GM21529 (cell line): Measurements from ENCODE around the gene CFAP90.

Experiments used
- ATAC-seq: cut with Tn5 transposase; IDR thresholded peaks from one replicate; pipeline ENCODE4 v1.9.1; 2021; ENCODE audit not compliant: unreplicated experiment

CFAP90 gene

DNA sequence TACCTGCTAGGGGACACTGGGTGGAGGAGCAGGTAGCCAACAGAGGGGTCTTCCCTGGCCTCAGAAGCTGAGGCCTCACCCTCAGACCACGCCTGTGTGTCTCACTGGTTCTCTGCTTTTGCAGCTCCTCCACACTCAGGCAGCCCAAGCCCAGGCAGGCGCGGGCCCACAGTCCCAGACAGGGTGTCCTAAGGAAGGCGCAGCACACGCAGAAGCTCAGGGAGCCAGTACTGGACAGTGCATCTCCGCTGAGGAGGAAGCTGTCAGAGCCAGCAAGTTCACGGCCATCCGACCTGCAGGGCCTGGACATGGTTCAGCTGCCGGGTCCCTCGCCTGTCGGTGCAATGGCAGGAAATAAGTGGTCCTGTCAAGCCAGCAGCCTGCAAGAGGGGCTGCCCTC is 25.3 kb downstream of the CFAP90 start:
- no peak for ATAC-seq

DNA sequence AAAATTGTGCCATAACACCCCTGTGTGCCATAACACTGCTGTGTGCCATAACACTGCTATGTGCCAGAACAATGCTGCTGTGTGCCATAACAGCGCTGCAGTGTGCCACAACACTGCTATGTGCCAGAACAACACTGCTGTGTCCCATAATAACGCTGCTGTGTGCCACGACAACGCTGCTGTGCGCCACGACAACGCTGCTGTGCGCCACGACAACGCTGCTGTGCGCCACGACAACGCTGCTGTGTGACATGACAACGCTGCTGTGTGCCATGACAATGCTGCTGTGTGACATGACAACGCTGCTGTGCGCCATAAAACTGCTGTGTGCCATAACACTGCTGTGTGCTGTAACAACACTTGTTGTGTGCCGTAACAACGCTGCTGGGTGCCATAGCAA is 25.9 kb downstream of the CFAP90 start:
- no peak for ATAC-seq

DNA sequence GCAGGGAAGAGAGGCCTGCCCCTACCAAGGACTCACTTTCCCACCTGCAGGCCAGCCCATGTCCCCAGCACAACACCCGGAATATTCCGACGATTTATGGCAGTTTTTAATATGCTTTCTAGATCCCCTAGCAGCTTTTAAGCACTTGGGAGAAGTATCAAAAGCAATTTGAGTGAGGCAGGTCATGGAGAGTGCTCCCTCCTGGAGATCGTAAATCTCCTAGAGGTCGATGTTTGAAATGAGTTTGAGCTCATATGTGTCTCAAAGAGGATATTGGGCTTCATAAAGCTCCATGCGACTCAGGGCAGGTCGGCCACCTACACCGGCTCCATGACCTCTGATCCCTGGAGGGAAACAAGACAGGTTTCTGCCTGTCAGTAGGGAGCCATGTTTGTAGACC is 27.3 kb downstream of the CFAP90 start:
- no peak for ATAC-seq

DNA sequence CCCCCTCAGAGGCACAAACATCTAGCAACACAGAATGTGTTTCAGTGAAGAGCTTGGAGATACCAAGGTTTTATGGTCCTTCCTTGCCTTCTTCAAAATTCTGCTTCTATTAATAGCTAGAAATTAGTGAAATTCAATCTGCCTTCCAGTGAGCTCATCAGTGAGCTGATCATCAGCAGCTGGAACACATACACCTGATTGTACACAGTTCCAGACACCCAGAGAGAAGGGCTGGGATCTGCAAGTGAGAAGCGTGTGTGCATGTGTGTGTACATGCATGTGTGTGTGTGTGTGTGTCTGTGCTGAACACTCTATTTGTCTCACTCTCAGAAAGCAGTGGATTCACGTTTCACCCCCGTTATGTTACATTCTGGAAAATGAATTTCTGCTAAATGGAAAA is 28.5 kb downstream of the CFAP90 start:
- no peak for ATAC-seq

DNA sequence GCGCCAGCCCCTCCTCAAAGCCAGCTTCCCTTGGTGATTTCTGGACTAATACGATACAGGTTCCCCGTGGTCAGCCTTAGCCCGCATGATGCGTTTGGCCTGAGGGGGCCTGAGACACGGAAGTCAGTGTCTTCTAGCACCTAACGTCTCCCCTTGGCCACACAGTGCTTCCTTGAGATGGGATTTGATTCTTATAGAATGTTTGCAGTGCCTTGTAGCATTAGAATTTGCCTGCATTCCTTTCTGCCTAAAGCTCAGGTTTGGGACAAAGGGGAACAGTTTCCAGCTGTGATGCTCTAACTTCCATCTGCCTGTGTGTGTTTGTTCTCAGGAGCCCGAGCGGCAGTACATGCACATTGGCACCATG is 34.4 kb downstream of the CFAP90 start:
- ATAC-seq, result no peak

DNA sequence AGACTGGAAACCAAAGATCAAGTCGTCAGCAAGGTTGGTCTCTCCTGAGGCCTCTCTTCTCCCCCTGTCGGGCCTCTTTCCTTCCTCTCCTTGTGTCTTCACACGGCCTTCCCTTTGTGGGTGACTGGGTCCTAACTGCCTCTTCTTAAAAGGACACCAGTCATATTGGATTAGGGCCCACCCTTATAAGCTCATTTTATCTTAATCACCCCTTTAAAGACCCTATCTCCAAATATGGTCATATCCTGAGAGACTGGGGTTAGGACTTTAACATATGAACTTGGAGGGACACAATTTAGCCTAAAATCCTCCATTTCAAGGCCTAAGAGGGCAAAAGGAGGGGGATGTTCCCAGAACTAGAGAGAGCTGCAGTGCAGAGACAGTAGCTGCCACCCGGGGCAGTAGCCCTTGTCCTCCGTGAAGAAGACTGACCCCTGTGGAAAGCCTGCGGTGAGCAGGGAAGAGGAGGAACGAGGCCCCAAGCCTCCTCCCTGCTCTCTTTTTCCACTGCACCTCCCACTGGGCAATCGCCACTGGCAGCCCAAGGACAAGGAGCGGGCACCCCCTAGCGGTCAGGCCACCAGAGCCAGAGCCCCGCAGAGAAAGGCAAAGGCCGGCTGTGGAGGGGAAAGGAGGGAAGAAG is 34.9 kb downstream of the CFAP90 start:
- ATAC-seq, result peak; percentile 90

DNA sequence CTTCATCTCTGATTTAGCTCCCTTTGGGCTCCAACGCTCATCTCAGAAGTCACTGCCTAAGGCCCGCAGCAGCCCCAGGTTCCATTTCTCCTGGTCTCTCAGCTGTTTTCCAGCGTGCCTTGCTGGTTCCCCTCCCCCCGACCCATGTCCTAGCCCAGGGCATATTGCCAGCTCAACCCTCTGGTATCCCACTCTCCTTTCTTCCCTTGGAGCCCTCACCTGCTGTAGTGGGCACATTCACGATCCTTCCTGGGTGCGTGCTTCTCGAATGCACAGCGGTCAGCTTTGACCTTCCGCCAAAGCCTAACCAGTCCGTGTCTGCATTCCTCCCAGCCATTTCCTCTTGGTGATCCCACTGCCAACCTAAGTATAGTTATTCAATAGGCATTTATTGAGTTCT is 36.1 kb downstream of the CFAP90 start:
- ATAC-seq, result no peak

DNA sequence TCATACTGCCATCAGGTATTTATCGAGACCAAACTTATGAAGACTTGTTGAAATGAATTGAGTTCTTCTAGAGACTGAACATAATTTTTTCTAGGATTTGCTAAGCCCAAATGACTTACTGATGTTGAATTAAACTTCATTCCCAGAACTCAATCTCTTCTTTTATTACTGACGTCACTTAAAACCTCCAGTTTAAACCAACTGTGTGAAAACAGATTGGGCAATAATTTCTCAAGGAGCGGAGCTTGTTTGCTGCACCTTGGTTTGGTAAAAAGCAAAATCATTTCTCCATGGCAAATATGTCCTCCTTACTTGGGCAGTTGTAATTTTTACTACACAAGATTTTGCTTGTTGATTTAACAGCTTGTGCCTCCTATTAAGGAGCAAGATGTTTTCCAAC is 37.4 kb downstream of the CFAP90 start:
- ATAC-seq, result no peak

DNA sequence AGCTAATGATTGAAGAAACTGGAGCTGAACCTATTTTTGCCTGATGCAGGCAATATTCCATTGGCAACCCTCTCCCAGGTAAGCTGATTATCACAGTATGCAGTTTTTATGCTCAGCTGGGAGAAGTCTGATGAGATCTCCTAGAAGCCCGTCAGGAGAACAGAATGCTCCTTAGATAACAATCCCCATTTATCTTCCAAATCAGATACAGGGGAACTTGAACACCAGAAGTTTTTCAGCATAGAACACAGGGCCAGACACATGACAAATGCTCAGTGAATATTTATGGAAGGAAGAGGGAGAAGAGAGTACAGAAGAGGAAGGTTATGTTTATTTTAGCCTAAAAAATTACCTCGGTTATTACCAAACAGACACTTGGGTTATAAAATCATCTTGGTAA is 37.9 kb downstream of the CFAP90 start:
- ATAC-seq, result no peak

DNA sequence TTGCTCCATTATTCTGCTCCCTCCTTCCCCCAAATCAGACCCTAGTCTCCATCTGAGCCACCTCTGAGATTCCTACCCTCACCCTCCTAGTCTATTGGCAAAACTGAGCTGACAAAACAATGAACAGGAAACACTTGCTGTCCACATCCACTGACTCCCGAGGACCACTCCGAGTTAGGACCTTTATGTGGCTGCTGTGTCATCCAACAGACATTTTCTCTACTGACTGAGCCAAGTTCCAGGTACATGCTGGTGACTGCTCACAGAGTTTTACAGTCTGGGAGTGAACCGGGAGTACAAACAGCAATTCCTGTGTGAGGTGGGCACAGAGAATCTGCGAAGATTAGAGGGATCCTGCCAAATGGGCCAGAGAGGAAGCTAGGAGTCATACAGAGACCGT is 39.2 kb downstream of the CFAP90 start:
- no peak for ATAC-seq

DNA sequence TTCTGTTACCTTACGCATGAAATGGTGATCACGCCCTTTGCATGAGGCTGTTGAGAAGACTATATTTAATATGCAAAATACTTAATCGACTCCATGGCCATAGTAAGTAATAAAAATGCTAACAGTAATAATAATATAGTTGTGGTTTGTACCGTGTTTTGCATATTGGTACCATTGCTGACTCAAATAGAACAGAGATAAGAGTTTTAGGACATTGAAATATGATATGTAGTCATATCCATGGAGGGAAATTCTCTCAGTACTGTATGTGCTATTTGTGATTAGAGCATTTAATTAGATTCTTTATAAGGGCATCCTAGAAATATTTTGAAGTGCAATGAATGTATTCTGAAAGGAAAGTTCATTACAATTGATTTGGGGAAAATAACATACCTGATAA is 41.9 kb downstream of the CFAP90 start:
- no peak for ATAC-seq

DNA sequence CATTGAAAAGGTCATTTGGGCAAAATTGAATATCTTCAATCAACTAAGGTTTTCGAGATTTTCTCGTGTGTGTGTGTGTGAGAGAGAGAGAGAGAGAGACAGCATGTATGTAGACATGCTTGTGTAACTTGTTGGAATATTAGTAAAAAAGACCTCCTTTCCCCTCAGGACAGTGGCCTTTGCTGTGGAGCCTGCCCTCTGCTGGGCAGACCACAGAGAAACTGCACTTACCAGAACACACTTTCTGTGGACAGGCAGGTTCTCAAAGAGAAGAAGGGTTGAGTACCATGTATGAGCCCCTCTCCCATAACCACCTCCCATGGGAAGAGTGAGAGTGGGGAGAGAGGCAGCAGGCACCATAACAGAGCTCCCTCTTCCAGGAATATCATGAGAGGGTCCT is 45.6 kb downstream of the CFAP90 start:
- no peak for ATAC-seq

DNA sequence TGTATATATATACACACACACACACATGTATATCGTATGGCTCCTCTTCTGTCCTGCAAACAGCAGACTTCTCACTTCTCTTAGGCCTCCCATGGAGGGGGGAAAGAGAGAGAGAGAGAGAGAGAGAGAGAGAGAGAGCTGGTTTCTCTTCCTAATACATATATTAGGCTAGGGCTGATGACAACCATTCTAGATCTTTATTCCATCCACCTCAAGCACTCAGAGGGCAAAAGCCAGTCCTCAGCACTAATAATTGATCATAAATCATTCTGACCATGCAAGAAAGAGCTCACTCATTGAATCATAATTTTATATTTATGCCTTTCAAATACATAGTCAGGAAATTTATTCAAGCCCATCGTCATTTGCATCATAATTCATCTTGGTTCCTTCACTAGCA is 47.0 kb downstream of the CFAP90 start:
- ATAC-seq, result no peak

DNA sequence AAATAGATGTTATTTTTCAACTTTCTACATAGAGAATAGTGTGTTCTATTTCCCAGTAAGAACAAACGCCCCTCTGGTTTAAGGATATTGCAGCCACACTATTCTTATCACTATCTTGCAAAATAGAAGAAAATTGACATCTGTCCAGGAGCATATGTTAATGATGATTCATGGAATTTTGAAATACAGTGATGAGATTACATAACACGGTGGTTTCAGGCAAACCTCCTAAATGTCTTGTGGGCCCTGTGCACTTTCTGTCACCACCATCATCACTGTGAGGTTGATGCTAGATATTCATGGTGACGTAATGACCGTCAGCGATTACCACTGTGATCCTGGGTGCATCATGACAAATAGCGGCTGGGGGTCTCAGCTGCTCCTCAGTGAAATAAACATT is 48.1 kb downstream of the CFAP90 start:
- no peak for ATAC-seq

DNA sequence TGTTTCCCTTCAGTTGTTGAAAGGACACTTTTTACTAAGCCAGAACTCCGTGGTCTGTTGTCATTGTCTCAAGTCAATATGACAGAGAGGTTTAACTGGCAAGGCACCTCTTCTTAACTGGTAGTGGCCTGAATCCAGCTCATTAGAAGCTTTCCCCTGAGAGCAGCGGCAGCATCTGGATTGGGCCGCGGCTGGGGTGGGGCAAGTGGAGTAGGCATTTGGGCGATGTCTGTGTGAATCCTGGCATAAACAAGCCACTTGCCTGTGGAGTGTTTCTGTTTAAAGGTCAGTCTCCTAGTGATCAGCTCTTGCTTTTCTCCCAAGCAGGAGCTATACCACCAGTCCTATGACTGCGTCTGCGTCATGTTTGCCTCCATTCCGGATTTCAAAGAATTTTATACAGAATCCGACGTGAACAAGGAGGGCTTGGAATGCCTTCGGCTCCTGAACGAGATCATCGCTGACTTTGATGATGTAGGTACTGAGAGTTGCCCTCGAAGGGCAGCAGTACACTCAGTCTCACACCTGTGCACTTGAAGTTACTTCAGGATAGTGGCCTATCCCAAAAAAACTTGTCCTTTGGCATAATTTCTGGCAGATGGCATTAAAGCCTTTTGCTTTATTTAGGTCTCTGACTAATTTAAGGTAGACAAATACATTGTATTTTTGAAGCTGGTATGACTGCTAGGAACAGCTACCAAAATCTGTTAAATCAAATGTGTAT is 48.9 kb downstream of the CFAP90 start:
- ATAC-seq, result no peak

DNA sequence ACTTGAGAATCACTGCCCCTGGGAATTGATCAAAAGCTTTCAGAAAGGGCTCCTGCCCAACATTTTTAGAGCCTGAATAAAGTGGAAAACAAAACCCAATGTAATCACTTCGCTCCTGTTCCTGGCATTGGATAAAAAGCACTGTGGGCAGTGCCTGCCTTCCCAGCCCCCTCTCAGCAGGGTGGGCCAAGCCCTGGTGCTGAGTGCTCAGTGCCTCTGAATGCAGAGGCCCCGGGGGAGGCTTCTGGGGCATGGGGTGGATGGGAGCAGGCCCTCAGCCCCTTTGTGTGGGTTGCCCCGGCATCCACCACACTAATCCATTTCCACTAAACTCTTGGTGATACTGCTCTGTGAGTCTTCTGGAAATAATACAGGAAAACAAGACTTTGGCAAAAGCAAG is 55.6 kb downstream of the CFAP90 start:
- no peak for ATAC-seq

DNA sequence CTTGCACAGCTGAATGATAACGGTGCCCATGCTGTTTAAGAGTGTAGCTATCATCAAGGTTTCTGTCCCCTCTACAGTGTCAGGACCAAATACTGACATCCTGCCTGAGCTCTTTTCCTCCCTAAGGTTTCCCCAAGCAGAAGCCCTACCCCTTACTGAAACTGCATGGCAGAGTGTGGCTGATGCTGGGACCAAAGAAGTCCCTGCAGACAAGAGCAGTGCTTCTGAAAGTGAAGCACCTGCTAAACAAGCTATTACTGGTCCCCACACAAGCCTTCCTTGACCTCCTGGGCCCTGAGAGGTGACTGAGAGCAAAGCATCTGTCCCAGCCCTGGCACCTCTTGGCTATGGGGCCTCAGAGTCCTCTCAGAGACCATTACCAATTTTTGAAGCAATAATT is 56.1 kb downstream of the CFAP90 start:
- ATAC-seq, result peak; percentile 55

DNA sequence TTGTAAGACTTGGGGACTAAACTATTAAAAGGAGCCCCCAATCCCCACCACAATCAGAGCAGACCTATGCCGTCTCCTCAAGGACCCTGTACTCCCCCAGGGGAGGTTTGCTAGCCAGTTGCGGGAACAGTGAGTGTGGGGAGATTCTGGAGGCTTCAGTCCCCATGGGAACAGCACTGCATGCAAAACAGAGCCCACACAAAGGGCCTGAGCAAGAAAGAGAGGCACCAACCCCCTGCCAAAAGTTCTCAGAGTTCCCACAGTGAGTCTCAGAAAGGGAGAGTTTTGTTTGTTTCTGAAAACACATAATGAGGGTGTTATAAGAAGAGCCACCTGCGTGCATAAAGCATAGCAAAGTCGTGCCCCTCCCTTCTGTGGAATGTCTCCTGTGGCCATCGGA is 56.6 kb downstream of the CFAP90 start:
- ATAC-seq, result peak; percentile 91

DNA sequence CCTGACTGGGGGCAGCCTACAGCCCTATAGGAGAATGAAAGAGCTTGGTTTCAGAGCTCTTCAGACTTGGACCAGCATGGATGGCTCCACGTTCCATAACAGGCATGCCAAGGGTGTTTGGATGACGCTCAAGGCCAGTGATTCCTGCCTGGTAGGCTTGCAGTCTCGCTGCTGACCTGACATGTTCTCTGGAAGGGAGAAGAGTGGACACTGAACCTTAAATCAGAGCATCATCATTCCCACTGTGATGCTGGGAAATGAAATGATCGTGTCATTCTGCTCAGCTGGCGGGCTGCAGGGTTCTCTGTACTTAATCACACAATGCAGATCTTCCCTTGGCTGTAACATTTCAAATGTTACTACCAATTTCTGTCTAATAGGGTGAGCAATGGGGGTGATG is 57.0 kb downstream of the CFAP90 start:
- ATAC-seq, result peak; percentile 25

DNA sequence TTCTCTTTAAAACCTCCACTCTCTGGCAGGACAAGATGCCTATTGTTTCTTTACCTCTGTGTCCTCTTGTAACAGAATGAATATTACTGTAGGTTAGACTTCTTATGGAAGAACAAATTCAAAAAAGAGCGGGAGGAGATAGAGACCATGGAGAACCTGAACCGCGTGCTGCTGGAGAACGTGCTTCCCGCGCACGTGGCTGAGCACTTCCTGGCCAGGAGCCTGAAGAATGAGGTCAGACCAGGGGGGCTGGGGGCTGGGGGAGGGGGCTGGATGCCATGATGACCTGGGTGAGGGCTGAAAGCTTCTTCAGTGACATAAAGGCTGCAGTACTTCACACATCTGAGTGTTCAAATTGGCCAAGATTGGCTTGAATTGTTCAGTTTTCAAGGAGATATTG is 61.4 kb downstream of the CFAP90 start:
- ATAC-seq, result no peak

DNA sequence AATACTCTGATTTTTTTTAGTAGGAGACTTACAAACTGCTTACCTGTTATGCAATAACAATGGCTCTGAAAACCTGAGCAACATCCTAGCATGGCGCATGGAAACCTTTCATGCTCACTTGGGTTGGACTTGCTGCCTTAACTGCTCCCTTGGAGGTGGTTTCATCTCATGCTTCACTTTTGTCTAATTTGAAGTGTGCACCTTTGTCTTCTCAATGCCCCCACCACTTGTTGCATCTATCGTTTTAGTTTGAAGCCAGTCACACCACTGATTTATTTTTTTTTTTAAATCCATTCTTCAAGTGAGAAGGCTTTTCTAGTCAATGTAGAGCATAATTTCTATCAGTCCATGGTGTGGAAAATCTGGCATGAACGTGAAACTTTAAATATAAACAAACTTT is 63.2 kb downstream of the CFAP90 start:
- ATAC-seq, result no peak

DNA sequence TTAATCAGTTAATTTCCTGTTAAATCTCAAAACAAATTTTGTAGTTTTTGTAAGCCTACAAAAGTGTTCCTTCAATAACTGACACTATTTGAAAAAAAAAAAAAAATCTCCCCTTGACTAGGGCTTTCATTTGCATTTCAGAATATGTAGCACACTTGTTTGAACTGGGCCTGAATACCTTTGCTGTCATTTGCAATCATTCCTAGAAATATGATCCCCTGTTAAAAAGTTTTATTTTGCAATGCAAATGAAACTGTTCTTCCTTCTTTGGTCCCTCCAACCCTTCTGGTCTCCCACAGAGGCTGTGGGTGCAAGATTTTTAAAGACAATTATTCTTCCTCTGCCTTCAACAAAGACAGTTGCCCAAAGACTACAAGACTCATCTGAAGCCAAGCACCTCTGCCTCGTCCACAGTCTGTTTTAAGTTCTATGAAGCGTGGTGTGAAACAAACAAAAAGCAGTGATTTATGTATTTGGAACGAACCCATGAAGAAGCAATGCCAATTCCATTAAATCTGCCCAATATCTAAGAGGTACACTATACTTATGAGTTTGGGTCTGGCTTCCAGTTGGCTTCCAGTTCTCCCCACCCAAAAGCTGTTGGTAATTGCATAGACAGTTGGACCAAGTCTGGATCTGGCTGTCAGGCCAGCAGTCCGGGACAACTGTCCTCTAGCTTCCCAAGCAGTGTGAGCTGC is 66.1 kb downstream of the CFAP90 start:
- ATAC-seq, result no peak

DNA sequence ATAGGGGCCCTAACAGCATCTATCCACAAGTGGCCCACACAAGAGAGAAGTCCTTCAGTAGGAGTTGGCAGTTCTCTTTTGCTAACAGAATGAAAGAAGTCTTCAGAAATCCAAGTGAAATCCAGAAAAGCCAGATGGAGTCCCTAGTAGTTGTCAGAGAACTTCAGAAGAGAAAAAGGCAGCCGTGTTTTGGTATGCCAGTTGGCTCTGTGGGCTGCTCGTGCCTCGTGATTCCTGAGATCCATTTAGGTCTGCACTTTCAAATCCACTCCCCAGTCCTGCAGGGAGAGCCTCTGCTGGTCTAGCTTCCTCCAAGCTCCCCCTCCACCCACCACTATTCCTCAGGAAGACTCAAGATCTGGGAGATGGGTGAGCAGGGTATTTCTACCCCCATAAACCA is 69.0 kb downstream of the CFAP90 start:
- ATAC-seq, result no peak
